NCI-H345 treated with DMSO at 0.1 percent for 48 hours (cell line): ENCODE results near the gene GUCA1A.

Experiments
- DNase-seq: peaks from one replicate; lab custom pipeline; 2025; ENCODE audit not compliant: unreplicated experiment; lab: John Stamatoyannopoulos, UW

GUCA1A gene

DNA sequence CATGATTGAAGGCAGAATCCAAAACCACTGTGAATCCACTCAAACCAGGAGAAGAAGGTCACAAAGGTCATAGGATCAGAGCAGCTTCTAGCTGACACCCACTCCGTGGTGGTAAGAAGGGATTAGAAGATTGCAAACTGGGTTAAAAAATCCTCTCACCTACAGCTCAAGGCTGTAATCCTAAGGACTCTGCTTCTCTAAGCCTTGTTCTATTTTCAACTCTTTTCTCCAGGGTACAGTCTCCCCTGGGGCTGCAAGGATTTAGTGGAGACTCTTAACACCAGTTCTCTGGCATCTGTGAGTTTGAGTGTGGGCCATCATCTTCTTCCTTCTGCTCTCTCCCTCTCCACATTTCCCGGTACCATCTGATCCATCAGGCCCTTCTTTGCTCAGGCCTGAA is at the start of gene GUCA1A:
Gene GUCA1A, plus strand, starts transcription at position 264 of the 400 bp plus-strand sequence. CDS start 250 bp downstream, outside the sequence.
- DNase-seq, result no peak

- no peak for DNase-seq
Observed at GRCh38 chr6:42123379-42124103, 49.6 kb upstream of the GUCA1A start.

DNA sequence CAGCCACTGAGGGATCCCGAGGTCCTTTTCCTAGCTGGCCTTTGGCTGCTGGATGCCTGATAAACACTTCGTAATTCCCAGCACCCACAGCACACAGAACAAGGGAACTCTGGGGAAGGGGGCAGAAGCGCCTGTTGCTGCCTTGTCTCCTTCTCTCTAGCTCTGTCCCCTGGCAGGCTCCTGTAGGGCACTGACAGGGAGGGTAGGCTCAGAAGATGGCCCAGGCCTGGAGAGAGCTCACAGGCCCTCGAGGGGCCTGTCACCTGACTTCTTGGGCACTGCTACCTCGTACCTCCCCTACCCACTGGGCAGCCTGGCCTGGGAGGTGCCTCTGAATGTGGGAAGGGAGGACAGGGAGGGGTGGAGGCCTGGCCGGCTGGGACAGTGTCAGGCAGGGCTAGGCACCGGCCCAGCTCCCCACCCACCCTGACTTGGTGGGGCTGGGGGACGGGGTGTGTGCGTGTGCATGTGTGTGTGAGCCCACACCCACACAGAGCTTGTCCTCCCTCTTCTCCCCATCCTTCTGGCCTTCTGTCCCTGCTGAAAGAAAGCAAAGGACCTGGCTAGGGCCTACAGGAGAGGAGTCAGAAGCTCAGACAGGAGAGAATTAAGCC is 48.8 kb upstream of the GUCA1A start:
- DNase-seq, result no peak

- no peak for DNase-seq
Observed at GRCh38 chr6:42125231-42125630, 47.9 kb upstream of the GUCA1A start.

- DNase-seq, result no peak
Observed at GRCh38 chr6:42125663-42126062, 47.5 kb upstream of the GUCA1A start.

DNA sequence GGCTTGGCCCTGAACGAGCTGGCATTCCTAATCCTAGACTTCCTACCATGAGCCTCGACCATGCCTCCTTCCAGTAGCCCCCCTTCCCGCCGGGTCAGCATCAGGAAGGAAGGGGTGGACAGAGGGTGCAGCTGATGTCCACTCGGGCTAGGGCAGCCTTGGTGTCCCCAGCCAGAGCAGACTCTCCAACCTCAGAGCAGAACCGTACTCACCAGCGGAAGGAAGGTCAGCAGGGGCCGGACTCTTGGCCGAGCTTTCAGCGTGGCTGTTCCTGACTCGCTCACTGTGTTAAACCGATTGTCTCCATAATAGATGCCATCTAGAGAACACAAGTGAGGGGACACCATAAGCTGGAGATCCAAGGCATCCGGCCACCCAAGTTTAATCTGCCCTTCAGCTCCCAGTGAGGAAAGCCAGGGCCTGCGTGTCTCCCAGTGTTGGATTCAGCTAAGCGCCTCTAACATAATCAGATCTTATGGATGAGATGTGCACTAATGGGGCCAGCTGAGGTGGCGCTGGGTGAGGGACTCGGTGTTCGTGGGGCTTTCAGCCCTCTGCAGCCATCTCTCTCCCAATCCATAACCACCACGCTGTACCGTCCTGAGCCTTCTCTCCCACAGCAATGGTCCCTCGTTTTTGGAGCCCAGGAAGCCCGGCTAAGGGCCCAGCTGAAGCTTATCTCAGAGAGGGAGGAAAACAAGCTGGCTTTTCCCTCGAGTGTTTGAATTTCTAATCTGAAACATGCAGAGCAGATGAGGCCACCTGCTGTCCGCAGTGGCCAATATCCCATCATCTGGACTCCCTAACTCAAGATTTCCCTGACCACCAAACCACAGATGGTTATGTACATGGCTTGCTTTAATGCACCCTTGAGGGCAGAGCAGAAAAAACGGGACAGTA is 44.5 kb upstream of the GUCA1A start:
- DNase-seq, result no peak

DNA sequence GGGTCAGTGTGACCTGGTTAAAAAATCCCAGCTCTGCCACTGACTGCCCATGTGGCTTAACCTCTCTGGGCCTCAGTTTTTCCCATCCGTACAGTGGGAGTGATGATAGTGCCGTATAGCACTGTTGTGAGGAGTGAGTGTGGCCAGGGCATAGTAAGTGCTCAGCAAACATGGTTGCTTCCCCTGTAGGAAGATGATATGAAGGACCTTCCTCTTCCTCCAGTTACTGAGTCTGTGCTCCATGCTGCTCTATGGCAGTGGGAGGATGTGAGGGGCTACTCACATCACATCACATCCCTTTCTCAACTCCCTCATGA is 43.8 kb upstream of the GUCA1A start:
- no peak for DNase-seq

DNA sequence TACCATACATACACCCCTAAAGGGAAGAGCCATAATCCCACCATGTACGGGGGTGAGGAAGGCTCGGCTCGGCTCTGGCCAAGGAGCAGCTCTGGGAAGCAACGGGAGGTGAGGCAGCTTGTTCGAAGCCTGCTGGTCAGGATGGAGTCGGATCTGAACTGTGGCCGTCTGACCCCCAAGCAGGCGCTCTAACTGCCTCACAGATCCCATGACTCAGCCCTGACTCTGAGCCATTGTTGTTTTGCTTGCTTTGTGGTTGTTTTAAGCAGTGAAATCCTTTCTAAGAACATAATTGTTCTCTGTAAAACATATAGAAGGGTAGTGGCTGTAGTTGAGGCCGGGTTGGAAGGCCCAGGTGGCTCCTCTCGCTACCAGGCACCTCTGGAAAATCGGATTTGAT is 41.6 kb upstream of the GUCA1A start:
- no peak for DNase-seq

DNA sequence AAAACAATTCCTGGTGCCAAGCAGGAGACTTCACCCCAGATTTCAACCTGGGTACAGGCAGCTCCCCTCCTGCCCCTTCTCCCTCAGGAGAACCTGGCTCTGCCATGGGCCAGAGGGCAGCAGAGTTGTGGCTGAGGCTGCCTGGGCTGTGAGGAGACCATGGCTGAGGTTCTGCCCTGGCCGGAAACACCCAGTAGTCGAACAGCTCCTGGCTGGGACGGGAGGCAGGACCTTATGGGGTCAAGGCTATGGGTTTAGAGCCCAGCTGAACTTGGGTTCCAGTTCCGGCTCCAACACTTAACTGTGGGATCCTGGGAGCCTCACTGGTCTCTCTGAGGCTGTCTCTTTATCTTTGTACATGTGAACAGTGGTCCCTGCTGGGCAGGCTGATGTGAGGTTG is 39.2 kb upstream of the GUCA1A start:
- no peak for DNase-seq

- no peak for DNase-seq
Observed at GRCh38 chr6:42135161-42135560, 38.0 kb upstream of the GUCA1A start.

DNA sequence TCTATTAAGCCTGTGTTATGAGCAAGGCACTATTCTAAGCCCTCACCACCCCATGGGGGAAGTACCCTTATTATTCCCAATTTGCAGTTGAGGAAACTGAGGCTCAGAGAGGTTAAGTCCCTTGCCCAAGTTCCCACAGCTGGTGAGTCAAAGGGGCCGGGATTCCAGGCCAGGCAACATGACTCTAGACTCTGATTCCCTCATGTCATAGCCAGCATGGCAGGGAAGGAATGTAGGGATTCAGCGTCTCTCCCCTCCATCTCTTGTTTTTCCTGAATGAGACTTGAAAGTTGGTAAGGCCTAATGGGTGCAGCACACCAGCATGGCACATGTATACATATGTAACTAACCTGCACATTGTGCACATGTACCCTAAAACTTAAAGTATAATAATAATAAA is 37.4 kb upstream of the GUCA1A start:
- no peak for DNase-seq

- no peak for DNase-seq
Observed at GRCh38 chr6:42136508-42137193, 36.5 kb upstream of the GUCA1A start.

- DNase-seq, result no peak
Observed at GRCh38 chr6:42137194-42137753, 35.9 kb upstream of the GUCA1A start.

DNA sequence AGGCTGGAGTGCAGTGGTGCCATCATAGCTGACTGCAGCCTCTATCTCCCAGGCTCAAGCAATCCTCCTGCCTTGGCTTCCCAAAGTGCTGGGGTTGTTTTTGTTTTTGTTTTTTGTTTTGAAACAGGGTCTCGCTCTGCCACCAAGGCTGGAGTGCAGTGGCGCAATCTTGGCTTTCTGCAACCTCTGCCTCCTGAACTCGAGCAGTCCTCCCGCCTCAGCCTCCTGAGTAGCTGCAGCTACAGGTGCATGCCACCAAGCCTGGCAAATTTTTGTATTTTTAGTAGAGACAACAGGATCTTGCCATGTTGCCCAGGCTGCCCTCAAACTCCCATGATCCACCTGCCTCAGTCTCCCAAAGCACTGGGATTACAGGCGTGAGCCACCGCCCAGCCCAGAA is 35.0 kb upstream of the GUCA1A start:
- DNase-seq, result no peak

GRCh38 chr6:42138630-42139619 is 34.2 kb upstream of the GUCA1A start:
- no peak for DNase-seq

GRCh38 chr6:42140032-42140431 is 33.1 kb upstream of the GUCA1A start:
- DNase-seq, result no peak

DNA sequence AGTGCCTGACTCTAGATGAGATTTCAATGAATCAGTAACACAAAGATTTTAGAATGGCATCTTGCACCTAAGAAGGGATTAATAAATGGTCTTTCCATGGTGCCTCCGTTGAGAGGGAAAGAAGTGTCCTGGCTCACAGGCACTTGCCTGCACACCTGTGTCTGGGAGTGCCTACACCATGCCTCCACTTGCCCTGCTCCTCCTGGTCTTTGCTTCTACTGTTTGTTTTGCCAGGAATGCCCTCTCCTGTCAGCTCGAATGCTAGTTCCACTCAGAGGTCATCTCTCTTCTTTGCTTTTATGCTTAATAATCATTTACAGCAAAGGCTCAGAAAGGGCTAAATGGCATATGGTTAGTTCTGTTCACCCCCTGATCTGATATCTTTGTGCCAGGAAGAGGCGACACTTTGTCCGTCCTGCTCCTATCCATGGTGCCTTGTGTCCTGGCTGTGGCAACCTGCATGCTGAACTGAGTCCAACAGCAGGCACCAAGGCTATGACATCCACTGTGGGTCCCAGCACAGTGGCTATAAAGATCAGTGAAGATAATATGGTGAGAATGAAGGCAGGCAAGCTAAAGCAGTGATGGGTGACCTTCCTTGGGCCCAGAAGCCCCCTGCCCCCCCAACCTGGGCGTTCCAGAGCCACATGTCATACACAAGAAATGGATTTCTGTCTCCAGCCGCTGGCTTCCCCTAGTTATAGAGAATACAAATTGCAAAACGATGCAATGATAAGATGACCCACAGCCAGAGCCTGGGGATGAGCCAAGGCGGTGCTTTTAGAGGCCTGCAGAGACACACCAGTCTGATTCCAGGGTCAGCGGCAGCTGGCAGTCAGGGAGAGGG is 32.2 kb upstream of the GUCA1A start:
- DNase-seq, result no peak

DNA sequence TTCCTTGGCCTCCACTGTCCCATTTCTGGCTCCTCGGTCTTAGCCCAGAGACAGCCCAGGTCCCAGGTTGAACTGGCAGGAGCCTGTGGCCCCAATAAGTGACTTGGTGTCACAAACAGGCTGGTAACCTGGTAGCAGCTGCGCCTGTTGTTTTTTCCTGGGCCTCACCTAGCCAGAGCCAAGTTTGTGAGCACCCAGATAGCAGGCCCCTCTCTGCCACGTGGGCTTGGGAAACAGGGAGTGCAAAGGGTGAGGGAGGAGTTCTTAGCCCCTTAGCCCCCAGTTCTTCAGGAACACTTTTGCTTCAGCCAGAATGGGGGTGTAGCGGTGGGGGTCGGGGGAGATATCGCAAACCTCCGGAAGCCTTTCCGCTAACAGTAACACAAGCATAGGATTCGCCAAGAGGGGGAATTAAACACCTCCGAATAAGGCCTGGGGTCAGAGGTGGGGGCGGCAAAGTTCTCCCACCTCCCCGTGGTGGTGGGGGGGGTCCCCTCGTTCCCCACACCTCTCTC is 31.5 kb upstream of the GUCA1A start:
- no peak for DNase-seq
